Measurements from ENCODE around the gene CYP2J2.
"Not testable (repeated sequence)": the region's sequence is repeated elsewhere in the genome, so short reads cannot be mapped to it uniquely, and the experiment has no call there.

CYP2J2 gene

DNA sequence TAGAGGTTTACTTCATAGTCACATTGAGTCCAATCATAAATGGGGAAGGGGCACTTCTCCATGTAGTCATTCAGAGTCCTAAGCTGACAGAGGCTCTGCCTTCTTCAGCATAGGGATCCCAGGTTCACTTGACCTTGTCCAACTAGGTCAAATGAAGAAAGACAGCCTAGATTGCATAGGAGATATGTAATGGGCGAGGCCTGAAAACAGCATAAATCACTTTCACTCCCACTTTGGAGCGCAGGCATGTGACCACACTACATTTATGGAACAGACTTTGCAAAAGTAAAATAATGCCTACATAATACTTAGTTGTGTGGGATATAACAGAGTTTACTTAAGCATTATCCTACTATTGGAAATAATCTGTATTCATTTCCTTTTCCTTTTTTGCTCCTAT lies 60.1 kb downstream of the CYP2J2 start:
- DNase-seq (ENCODE audit: low read depth in 3 of 3), result no peak

GRCh38 chr1:59857679-59858354 lies 68.8 kb downstream of the CYP2J2 start:
- no peak for DNase-seq (ENCODE audit: low read depth in 3 of 3)

DNA sequence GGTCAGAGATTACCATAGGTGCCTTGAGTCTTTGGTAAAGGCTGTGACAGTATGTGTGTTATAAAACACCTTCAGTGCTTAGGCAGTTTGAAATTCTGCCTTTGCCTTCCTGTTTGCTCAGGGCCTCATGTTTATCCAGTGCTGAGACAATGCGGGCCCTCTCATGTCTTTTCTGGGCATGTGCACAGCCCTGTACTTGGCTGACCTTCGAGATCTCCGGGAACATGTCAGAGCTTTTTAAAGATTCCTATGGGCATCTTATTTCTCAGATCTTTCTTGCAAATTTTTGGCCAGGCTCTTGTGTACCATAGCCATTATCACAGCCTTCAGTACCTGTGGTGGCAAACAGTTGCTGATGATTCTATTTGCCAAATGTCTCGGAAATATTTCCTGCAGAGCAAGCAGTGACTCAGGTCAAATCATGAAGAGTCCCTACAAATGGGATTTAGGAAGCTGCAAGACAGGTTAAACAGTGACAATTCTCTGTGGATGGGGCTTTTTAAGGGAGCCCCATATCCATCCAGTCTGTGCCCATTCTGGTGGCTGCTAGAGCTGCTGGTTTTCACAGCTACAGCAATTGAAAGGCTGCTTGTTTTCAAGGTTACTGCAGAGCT lies 69.7 kb downstream of the CYP2J2 start:
- no peak for DNase-seq (ENCODE audit: low read depth in 3 of 3)

DNA sequence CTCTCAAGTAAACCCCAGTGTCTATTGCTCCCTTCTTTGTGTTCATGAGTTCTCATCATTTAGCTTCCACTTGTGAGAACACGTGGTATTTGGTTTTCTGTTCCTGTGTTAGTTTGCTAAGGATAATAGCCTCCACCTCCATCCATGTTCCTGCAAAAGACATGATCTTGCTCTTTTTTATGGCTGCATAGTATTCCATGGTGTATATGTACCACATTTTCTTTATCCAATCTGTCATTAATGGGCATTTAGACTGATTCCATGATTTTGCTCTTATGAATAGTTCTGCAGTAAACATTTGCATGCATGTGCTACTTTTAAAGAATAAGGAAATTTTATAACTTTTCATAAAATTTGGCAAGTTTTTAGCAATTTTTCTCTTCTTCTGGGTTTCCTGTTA lies 71.3 kb downstream of the CYP2J2 start:
- not testable (repeated sequence) for DNase-seq (ENCODE audit: low read depth in 3 of 3)

DNA sequence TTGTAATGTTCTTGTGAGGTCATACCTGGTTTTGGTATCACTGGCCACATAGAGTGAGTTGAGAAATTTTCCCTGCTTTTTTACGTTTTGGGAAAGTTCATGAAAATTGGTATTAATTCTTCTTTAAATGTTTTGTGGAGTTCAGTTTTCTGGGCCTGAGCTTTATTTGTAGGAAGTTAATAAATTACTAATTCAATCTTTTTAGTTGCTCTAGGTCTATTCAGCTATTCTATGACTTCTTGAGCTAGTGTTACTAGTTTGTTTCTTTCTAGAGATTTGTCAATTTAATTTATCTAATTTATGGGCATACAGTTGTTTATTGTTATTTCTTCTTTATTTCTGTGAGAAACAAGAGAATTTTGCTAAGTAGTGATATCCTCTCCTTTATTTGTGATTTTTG lies 74.5 kb downstream of the CYP2J2 start:
- no peak for DNase-seq (ENCODE audit: low read depth in 3 of 3)

- DNase-seq (ENCODE audit: low read depth in 3 of 3), result no peak
Observed at GRCh38 chr1:59846895-59847282, 79.7 kb downstream of the CYP2J2 start.

DNA sequence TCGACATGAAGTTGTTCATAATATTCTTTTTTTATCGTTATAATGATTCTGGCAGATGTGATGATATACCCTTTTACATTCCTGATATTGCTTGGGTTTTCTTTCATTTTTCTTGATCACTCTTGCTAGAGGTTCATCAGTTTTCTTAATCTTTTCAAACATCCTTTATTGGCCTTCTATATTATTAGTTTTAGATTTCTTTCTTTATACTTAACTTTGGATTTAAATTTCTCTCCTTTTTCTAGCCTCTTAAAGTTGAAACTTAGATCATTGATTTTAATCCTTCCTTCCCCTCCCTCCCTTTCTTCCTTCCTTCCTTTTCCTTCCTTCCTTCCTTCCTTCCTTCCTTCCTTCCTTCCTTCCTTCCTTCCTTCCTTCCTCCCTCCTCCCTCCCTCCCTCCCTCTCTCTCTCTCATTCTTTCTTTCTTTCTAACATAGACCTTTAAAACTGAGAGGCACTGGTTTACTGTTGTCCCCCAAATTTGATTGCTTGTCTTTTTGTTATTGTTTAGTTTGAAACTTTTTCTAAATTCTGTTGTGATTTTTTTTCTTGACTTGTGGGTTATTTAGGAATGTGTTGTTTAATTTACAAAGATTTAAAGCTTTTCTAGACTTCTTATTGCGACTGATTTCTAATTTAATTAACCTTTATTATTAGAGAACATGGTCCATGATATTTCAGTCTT lies 80.2 kb downstream of the CYP2J2 start:
- no peak for DNase-seq (ENCODE audit: low read depth in 3 of 3)

- DNase-seq (ENCODE audit: low read depth in 3 of 3), result no peak
Observed at GRCh38 chr1:59845091-59845490, 81.5 kb downstream of the CYP2J2 start.

All from stimulated activated CD4-positive, alpha-beta T cell treated with anti-CD3 and anti-CD28 coated beads, TNF-alpha, amount 100 ng/mL, for 48 hours (primary cell).